HPDE6-E6E7 (cell line): ENCODE data around the gene ADGRG6.
A peak's percentile ranks its signal among the peaks of the same experiment; 100 is the strongest.

Experiments used
- DNase-seq: peaks from one replicate; pipeline ENCODE4 v3.0.0; 2011; ENCODE audit warnings: missing footprints; ENCODE audit errors: extremely low spot score

Gene ADGRG6

DNA sequence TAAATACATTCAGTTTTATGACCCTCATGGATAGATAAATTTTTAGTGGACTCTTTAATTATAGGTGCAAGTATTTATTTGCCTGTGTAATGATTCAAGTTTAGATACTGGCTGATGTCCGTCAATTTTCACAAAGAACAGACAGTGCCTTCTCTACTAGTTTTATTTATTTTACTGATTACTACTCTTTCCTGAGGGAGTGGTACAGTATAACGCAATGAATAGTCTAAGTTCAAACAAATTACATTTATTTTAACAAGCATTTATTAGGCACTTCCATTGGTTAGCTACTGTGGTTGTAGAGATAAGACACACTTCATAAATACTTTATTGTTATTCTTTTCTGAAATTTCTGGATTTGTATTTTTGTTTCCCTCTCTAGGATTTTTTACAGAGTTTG, 74.3 kb downstream of the ADGRG6 start:
- no peak for DNase-seq

DNA sequence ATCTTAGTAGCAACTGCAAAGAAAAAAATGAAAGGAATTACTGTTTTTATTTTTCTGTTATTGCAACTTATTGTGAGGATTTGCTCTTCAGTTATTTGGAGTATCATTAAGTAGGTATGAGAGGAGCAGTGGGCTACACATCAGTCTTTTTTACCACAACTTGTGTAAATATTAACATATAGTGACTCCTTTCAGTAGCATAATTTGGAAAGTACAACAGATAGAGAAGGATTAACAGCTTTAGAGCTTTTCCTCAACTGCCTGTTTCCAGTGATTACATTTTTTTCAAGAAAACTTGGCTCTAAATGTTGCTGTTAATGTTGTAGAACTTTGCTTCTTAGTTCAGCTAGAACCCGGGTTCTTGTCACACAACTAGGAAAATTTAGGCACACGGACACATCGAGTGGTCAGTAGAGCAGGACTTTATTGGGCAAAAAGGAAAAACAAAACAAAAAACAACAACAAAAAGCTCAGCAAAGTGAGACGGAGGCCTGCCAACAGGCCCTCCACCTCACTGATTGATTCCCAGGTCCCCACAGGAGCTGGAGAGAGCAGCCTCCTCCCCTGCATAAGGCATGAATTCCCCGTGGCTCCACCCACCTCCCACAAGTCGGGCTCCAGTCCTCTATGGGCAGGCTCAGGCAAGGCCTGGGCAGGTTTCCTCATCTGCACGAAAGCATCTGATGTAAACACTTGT, 75.1 kb downstream of the ADGRG6 start:
- DNase-seq = peak; percentile 64

DNA sequence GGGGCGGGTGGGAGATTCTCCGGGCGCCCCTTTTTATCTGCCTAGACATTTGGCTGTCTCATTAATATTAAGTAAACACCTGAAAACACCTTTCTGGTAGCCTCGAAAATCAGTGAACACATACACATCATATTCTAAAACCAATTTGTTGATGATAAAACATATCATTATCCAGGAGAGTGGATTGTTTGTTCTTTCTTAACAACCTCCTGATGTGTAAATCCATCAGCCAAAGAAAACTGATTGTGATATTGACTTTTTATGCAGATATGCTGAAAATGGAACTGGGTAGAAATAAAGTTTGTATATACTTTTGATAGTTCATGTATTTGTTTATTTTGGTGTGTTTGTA, 75.7 kb downstream of the ADGRG6 start:
- no peak for DNase-seq

DNA sequence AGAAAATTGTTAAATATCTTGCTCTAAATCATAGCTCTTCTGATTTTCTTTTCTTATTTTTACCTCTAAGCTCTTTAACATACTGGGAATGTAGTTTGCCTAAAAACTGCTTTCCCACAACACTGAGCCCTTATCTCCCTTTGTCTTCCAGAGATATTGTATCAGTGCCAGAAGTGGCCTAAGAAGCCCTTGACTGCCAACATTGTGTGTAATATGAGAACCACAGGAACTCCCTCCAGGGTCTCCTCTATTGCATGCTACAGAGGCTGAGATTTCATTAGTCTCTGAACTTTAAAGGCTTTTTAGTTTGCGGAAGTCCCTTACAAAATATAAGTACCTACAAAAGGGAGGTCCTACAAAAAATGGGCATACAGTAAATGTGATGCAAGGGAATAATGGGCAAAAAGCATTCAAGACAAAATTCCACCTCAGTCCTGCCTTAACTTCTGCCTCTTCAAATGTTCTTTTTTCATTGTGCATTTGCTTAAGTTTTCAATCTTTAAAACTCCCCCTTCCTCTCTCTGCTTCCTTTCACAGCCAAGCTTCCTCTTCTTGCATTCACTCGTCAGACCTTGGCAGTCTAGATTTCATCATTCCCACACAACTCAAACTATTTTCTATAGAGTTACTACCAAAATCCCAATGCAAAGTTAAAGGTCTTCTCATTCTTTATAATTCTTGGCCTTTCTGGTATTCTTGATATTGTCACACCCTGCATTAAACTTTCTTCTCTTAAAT, 76.5 kb downstream of the ADGRG6 start:
- no peak for DNase-seq

DNA sequence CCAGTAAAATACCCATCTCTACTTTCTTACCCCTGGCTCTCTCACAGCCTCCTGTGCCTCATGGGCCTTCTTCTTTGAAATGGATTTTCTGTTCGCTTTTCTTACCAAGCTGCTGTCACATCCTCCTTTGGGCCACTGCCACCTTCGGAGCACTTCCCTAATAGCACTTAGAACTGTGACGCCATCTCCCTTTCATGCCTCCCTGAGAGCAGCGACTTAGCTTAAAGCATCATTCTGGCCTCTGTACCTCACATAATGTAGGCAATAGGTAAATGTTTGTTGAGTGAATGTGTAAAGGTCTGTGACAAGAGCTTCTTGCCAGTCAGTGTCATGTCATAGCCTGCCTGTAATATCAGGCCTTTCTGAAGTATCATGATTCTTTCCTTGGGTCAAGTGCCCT, 78.8 kb downstream of the ADGRG6 start:
- no peak for DNase-seq

DNA sequence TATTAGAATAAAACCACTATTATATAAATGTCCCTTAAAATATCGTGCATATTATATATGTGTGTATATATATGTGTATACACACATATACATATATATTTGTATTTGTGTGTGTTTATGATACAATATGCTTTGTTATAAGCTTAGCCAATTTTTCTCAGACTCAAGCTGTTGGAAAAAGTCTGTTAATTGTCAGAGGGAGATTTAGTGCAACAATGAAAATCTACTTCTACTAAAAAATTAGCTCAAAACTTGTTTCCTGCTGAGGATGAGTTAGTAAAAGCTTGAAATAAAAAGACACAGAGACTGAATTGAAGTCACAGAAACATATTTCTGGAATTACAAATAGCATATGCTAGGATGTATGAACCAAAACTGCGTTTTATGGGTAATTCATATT, 79.4 kb downstream of the ADGRG6 start:
- DNase-seq = no peak

DNA sequence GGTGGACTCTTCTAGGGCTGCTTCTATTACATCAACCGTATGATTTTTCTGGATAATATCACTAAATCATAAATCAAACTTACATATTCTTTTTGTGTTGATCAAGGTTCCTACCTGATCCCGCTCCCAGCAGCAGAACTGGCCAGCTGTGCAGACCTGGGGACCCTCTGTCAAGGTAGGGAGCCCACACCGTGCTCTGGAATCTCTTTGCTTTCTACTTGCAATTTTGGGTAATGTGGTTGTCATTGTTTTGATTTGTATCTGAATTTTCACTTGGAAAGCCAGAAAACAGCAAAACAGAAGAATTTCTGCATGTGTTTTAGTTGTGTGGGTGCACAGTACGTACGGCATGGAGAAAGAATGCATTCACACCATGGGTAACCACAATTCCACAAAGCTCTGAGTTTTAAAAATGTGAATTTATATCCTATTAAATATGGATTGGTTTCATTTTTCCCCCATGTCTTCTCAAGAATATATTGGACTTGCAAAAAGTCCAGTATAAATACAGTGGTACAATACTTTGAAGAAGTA, 80.1 kb downstream of the ADGRG6 start:
- DNase-seq = no peak

DNA sequence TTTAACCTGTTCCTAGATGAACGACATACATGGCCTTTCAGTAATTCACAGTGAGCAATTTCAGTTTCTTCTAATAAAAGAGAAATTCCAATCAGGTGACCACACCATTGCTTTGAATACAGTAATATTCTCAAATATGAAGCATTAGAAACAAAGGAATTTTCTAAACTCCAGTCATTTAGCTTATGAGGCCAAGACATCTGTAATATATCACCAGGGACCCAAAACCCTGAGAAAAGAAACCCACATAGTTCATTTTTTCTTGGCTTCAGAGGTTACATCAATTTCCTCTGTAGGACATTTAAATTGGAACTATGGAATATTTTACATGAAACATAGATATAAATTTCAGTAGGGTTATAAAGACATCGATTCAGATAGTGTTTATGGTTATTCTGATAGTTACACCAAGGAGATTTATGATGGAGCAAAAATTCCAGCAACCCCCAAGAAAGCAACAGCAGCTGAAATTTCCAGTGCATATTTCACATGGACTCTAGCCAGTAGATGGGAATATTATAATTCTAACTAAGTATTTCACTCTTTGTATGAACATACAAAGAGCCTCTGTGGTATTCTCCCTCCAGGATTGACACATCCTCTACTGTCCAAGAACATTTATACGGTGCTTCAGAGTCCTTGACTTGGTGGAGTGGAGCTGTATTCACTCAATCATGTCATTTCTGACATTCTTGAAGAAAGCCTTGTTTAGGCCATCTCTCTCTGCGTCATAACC, 82.9 kb downstream of the ADGRG6 start:
- DNase-seq = no peak

DNA sequence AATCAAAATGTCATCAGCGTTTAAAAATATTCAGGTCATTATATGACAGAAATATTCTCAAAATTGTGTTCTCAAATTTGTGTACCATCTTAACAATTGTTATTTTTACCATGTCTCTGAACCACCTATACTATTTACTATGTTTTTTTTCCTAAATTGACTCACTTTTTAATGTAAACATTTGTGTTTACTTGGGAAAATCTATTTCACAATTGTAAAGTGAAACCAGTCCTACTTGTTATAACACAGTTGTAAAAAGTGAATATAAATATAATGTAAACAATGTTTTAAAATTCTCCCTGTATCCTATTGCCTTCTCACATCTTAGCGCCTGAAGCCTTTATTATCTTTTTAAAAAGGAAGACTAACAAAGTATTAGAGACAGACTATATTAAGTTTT, 83.5 kb downstream of the ADGRG6 start:
- no peak for DNase-seq

DNA sequence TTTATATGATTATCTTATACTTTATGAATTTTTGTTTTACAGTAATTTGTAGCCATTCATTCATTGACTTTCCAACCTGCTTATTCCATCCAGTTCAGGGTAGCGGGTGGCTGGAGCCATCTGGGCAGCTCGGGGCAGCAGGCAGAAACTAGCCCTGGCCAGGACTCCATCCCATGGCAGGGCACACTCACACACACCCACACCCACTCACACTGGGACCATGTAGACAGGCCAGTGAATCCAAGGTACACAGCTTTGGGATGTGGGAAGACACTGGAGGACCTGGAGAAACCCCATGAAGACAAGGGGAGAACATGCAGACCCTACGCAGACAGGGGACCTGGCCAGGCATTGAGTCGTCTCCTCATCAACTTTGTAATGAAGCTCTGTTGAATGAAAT, 84.8 kb downstream of the ADGRG6 start:
- no peak for DNase-seq

DNA sequence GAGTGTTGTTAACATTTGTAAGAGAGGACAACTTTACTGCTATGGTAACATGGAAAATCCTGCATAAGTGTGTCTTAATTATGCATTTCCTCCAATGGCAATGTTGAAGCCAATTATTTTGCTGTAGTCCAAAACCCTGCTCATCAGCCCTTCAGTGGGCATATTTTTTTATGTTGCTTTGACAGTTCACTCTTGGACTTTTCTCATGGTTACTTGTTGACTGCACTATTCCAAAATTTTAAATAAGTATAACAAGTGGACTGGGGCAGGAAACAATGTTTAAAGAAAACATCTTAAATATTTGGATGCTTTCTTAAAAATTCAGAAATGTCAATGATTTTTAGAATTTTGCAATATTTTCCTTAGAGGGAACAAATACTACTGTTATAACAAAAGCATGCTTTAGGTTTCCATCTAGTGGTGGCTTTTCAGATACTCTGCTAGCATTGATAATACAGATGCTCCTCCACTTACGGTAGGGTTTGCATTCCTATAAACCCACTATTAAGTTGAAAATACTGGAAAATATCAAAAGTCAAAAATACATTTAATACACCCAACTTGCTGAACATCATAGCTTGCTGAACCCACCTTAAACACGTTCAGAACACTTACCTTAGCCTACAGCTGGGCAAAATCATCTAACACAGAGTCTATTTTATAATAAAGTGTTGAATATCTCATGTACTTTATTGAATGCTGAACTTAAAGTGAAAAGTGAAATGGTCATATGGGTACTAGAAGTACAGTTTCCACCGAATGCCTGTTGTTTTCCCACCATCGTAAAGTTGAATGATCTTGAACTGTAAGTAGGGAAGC, 86.4 kb downstream of the ADGRG6 start:
- DNase-seq = no peak

DNA sequence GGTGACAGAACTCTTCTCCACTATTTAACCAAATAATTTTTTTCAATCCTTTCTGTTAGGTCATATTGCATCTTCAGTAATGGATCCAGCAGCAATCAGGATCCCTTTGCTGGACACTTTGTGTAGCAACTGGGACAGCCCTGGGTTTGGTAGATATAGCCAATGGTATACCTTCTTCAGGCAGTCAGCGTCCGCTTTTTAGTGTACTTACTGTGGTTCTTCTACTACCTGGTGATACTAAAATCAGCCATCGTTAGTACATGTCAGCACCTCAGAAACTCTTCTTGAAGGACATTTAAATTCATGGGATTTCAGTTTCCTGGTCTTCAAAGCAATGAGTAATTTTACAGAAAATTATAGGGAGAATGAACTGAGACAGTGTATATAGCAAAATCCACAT, 93.5 kb downstream of the ADGRG6 start:
- no peak for DNase-seq

DNA sequence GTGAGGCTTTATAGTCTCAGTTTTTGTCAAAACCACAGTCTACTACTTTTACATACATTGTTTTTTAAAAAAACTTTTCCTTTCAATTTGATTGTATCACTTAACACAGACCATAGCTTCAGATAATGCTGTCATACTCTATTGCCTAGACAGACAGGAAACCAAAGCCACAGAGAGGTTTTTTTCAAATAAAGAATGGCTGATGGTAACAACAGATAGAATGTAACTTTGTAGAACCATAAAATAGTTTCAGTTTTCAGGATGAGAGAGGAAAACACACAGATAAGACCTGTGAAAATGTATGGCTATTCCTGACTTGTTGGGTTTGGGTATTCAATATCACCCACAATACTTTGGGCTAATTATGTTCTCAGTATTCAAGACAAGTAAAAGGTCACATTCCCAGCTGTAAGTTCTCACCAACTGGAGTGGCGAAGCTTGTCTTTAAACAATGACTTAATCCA, 94.0 kb downstream of the ADGRG6 start:
- no peak for DNase-seq

DNA sequence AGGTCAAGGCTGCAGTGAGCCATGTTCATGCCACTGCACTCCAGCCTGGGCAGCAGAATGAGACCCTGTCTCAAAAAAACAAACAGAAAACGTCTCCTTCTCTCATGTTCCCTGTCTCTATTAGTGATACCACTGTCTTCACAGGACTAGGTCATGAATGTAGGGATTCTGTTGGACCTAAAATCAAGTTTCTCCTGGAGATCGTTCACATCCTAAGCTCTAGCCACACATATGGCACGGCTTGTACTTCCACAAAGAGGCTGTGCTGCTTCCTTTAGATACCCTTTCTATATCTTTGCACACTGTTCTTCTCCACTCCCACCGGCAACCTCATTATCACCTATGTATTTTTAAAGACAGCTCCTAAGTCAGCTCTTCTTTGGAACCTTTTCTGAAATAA, 96.5 kb downstream of the ADGRG6 start:
- no peak for DNase-seq

DNA sequence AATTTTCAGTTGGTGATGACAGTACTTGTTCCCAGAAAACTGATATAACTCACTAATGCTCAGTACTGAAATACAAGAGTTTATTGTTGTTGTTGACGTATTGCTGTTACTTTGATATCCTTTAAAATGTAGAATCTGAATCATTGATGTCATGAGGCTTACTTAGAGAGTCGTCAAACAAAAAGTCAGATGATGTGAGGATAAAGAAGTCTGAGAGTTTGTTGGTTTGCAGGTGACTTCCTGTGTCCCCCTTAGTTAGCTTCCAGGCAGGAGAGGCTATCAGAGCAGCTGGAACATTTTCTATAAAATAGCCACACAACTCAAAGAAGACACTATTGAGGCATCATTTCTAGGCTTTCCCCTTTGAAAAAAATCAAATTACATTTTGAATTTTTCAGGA, 97.9 kb downstream of the ADGRG6 start:
- no peak for DNase-seq

DNA sequence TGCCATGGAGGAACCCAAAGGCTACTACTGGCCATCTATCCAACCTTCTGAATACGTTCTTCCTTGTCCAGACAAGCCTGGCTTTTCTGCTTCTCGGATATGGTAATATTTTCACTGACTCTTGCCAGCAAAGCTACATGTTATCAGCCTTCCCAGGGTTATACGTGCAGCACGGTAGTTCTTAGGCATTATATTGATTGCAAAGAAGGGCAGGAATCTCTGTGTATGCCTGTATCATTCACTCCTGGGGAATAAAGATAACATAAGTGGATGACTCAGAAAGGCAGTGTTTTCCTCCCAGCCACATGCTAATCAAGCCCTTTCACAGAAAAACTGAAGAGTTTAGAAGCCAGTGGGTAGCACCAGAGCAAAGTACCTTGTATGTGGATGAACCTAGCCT, 98.7 kb downstream of the ADGRG6 start:
- no peak for DNase-seq

DNA sequence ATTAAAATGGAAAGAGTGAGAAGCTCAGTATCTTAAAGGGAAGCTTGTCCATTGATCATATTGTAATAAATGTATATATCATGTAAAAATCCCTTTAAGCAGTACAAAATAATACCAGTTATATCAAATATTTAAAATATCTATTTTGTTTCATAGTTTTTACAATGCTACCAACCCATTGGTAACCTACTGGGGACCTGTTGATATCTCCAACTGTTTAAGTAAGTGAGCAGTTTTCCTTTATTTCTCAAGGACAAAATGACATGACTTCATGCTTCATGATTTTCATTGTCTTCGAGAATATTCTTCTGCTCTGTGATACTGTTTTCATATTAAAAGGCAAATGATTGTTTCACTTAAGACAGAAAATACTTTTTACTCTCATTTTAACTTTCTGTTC, 100.0 kb downstream of the ADGRG6 start:
- no peak for DNase-seq

DNA sequence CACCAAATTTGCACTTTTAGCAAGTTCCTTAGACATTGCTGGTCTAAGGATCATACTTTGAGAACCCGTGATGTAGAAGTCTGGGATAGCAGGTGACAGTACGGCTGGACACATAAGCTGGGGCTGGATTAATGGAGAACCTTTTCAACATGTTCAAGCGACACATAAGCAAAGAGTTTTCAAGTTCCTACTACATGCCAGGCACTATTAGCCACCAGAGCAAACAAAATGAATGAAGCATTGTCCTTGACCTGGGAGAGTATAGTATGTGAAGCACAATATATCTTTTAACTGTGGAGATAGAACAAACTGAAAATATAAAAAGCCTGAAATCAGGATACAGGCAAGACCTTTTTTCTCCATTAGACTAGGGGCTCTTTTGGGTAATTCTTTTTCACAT, 102.9 kb downstream of the ADGRG6 start:
- DNase-seq = no peak

DNA sequence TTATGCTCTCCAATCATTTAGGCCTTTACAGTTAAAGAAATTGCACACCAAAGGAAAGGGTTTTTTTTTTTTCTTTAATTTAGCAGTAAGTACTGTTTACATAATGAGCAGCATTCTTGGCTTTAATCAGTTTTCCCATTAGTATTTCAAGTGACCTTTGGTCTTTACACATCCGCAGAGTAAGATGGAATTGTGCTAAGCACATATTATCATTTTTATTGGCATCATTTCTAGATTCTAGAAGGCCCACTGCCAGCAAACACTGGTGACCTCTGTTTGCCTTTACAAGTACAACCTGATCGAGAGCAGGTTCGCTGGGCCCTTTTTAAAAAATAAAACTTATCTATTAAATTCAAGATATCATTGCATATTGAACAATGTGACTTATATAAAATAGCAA, 104.3 kb downstream of the ADGRG6 start:
- no peak for DNase-seq

DNA sequence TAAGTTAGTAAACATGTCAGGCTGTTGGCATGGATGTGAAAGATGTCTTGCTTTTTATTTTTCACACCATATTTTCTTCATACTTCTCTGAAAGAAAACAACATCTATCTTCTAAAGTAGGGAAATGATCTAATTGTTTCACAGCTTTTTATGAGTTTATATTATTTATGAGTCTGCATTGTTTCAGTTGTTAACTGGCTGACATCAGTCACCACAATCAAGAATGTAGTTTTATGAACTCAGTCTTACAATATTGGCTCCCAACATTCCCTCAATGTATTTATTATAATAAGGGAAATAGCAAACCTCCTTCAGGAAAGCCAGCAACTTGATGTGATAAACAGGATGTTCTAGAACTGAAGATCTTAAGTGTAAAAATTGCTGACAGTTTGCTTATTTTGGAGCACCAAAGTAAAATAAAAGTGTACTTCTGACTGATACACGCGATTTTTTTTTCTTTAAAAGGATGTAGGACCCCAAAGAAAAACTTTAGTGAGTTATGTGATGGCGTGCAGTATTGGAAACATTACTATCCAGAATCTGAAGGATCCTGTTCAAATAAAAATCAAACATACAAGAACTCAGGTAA, 106.0 kb downstream of the ADGRG6 start:
- DNase-seq = no peak

DNA sequence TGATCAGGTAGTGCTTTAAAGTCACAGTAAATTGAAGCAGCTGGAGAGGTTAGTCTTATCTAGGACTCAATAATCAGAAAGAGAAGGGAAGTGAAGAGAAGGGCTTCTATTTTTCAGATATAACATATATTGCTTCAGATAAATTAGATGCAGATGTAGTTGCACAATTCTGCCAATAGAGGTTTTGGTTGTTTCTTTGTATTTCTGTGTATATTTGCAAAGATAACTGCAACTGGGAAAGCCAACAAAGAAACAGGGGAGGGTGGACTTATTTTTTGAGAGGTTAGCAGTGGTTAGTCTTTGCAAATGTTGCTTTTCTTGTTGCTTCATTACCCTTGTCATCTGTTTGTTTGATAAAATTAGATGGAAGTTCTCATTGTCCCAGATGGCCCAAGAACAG, 106.6 kb downstream of the ADGRG6 start:
- DNase-seq = no peak
